HG03442 (cell line): ENCODE results near the gene SYNGR3.
A peak's percentile ranks its signal among the peaks of the same experiment; 100 is the strongest.
"Not testable (repeated sequence)": the region's sequence is repeated elsewhere in the genome, so short reads cannot be mapped to it uniquely, and the experiment has no call there.

Experiments used
- ATAC-seq: cut with Tn5 transposase; IDR thresholded peaks from one replicate; pipeline ENCODE4 v1.9.1; 2021; ENCODE audit warnings: mild to moderate bottlenecking, moderate library complexity; ENCODE audit not compliant: unreplicated experiment

Gene SYNGR3

DNA sequence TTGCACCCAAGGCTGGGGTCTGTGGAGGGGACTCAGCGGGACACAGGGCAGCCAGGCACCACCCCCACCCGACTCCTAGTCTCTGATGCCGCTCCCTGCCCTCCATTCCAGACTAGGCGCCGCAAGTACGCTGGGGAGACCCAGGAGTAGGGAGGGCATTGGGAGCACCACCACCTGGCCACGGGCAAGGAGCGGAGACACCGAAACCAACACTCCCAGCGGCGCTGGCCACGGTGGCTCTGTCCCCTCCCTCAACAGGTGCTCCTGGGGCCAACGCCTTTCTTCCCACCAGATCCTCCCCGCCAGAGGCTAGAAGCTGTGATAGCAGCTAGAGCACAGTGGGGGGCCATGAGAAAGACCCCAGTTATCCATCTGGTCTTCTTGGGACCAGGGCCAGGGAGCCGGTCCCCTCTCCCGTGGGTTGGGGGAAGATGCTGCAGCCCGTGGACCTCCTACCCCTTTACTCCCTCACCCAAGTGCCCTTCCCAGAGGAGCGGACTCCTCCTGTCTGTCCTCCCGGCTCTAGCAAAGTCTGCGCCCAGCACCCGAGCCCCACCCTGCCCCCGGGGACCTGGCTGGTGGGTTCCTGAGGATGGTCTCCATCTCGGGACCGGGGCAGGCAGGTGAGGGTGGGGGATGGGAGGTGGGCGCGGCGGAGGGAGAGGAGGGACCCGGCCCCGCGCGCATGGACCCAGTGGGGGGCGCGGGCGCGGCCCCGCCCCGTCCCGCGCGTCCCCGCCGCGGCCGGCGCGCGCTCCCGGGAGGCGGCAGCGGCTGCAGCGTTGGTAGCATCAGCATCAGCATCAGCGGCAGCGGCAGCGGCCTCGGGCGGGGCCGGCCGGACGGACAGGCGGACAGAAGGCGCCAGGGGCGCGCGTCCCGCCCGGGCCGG lies at the start of gene SYNGR3:
SYNGR3 (plus strand) TSS at position 762 of the 892 bp plus-strand sequence. CDS start 133 bp downstream, outside the sequence.
- ATAC-seq: no peak

- no peak for ATAC-seq
These were observed 49.3 kb upstream of the SYNGR3 start for GRCh38 chr16:1940273-1941161.

- no peak for ATAC-seq
These were observed 48.4 kb upstream of the SYNGR3 start for GRCh38 chr16:1941162-1942046.

- ATAC-seq: no peak
These were observed 47.5 kb upstream of the SYNGR3 start for GRCh38 chr16:1942047-1942809.

- ATAC-seq: peak; percentile 86
These were observed 46.7 kb upstream of the SYNGR3 start, which contains the start of gene MSRB1 for GRCh38 chr16:1942810-1943726. Gene MSRB1 (minus strand): TSS chr16:1943199. CDS start chr16:1943156, 43 bp downstream.

DNA sequence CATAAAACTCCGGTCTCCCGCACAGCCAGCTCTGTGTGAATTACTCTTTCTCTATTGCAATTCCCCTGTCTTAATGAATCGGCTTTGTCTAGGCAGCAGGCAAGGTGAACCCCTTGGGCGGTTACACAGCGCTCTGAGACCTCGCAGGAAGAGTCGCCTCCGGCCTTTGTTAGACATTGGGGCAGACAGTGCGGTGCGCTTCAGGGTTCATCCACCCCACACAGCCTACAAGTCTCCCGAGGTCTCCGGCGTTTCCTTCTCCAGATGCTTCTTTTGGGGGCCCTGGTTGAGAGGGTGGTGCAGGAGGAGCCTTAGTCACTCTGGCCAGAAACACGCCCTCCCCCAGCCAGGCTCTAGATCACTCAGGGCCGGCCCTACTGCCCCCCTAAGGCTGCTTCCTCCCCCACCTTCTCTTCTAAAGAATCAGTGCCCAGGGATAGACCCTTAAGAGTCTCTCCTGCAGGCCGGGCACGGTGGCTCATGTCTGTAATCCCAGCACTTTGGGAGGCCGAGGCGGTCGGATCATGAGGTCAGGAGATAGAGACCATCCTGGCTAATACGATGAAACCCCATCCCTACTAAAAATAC lies 45.1 kb upstream of the SYNGR3 start:
- ATAC-seq: no peak

DNA sequence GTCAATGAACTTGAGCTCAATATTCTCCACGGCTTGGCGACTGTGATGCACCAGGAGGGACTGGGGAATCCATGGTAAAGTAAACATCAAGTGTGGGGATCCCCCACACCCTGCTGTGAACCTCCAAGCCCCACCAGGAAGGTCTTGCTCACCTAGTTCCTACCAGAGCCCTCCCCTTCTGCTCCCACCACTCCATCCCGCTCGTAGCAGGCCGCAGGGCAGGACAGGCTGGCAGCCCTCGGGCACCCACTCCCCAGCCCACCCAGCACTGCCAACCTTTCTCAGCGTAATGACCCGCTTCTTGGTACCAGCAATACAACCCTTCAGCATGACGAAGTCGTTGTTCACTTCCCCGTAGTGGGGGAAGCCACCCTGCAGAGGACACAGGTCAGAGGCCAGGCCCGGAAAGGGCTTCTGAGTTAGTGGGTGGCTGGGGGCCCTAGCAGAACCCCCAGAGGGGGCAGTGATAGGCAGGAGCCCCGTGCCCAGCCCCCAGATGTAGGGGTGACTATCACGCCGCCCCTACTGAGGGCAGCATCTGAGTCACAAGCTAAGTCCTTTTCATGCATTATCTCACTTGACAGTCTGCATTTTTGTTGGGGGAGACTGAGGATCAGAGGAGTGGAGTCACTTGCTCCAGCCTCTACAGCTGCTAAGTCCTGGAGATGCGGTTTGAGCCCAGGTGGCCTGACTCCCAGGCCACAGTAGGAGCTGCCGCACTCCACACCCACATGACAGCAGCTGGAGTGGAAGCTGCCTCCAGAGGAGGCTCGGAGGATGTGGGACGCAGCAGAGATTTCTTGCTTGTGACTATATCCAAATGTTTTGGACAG lies 44.0 kb upstream of the SYNGR3 start:
- ATAC-seq: no peak

DNA sequence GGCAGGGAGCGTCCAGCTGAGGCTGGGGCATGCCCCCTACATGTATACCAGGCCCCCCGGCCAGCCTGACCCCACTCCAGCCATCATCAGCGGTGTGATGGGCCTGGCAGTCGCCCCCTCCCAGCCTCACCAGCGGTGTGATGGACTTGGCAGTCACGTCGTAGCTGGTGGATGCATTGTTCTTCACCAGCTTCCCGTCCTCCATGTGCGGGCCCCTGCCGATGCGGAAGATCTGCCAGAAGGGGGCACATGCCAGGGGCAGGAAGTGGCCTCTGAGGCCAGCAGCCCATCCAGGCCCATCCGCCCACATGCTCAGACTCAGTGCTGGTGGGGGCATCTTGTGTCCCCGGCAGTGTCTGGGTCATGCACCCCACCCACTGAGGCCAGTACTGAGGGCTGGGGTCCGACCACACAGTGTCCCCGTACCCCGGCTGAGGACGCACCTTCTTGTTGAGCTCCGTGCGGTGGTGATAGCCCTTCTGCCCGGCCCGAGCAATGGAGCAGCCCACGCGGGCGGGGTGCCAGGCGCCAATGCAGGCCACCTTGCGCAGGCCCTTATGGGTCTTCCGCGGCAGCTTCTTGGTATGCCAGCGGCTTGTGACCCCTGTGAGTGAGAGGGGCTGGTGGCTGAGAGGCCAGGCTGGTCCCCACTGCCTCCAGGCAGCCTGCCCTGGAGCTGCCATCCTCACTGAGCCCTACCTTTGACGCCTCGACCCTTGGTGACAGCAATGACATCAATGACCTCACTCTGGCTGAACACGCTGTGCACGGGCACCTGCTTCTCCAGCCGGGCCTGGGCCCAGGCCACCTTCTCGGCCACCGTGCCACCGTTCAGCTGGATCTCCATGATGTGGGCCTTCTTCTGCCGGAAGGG lies 43.0 kb upstream of the SYNGR3 start:
- ATAC-seq: no peak

- no peak for ATAC-seq
These were observed 42.5 kb upstream of the SYNGR3 start for GRCh38 chr16:1947369-1947670.

GRCh38 chr16:1949507-1949906 lies 40.3 kb upstream of the SYNGR3 start:
- ATAC-seq: no peak

DNA sequence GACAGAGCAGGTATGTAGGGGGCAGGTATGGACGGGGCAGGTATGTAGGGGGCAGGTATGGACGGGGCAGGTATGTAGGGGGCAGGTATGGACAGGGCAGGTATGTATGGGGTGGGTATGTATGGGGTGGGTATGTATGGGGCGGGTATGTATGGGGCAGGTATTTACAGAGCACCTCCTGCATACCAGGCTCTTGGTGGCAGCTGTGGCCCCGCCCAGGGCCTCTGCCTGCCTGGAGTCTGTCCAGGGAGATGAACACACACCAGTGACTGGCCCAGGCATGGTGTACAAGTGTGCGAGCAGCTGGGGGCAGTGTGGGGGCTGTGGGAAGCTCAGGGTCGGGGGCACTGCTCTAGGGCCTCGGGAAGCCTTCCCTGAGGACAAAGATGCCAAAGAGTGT lies 39.7 kb upstream of the SYNGR3 start:
- no peak for ATAC-seq

GRCh38 chr16:1950559-1950958 lies 39.2 kb upstream of the SYNGR3 start:
- ATAC-seq: no peak

- no peak for ATAC-seq
These were observed 36.0 kb upstream of the SYNGR3 start for GRCh38 chr16:1953734-1954133.

- not testable (repeated sequence) for ATAC-seq
These were observed 32.2 kb upstream of the SYNGR3 start for GRCh38 chr16:1957434-1958142.

DNA sequence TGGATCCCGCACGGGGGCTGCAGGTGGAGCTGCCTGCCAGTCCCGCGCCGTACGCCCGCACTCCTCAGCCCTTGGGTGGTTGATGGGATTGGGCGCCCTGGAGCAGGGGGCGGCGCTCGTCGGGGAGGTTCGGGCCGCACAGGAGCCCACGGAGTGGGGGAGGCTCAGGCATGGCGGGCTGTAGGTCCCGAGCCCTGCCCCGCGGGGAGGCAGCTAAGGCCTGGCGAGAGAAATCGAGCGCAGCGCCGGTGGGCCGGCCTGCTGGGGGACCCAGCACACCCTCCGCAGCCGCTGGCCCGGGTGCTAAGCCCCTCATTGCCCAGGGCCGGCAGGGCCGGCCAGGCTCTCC lies 31.7 kb upstream of the SYNGR3 start:
- not testable (repeated sequence) for ATAC-seq

- ATAC-seq: no peak
These were observed 31.0 kb upstream of the SYNGR3 start for GRCh38 chr16:1958715-1959268.
